ENCODE data around the gene RNF20.

DNA sequence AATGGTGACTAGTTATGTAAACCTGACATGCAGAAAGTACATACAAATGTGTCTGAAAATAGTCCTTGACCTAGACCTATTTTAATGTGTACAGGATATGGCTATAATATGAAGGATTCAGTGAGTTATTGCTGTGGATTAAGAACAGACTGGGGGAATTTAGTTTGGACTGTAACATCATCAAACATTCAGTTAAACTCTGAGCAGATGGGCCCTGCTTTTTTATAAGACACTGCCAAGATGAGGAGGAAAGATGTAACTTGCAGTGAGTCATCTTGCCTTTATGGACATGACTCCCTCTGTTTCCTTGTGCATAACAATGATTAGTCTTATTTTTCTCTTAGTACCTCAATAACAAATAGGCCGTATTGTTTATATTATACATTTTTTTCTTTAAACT lies 48.9 kb downstream of the RNF20 start:
- TF ChIP-seq, protein P1, sequence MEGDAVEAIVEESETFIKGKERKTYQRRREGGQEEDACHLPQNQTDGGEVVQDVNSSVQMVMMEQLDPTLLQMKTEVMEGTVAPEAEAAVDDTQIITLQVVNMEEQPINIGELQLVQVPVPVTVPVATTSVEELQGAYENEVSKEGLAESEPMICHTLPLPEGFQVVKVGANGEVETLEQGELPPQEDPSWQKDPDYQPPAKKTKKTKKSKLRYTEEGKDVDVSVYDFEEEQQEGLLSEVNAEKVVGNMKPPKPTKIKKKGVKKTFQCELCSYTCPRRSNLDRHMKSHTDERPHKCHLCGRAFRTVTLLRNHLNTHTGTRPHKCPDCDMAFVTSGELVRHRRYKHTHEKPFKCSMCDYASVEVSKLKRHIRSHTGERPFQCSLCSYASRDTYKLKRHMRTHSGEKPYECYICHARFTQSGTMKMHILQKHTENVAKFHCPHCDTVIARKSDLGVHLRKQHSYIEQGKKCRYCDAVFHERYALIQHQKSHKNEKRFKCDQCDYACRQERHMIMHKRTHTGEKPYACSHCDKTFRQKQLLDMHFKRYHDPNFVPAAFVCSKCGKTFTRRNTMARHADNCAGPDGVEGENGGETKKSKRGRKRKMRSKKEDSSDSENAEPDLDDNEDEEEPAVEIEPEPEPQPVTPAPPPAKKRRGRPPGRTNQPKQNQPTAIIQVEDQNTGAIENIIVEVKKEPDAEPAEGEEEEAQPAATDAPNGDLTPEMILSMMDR (IDR thresholded peaks at IDR 0.05) = no peak
- no peak for TF ChIP-seq POLR2A (IDR thresholded peaks at IDR 0.05)
